Endothelial cell of umbilical vein (primary cell): ENCODE data around the gene DACT1. TPM values are rescaled to one million over a fixed set of nuclear protein-coding genes. Genes with fewer than 3 reads are reported as not detected.

Source experiments
- BruUV-seq: library from RNA; stranded (reverse); fragments of 400-500 nt; replicated peaks from 2 replicates; lab custom pipeline; 2021; lab: Mats Ljungman, UMichigan
- CTCF ChIA-PET: fragments of 300-600, 350-600 bp; sonication (Branson Sonifier 250); formaldehyde crosslinking; loops from one replicate; lab custom pipeline; 2021; ENCODE audit warnings: antibody characterized with exemption, inconsistent platforms; lab: Charles Lee
- POLR2A ChIA-PET: fragments of 300-600, 350-600 bp; sonication (Branson Sonifier 250); formaldehyde crosslinking; loops from one replicate; lab custom pipeline; 2021; ENCODE audit warnings: antibody characterized with exemption, inconsistent platforms; lab: Charles Lee
- DNase-seq: peaks from one replicate; pipeline ENCODE4 v3.0.0-alpha.2; 2011; ENCODE audit warnings: low read depth, low spot score
- FAIRE-seq: peaks from 2 replicates; lab custom pipeline; 2011; peaks lifted over from hg19 to GRCh38; lab: Jason Lieb, UNC
- H2AFZ ChIP-seq: 2 replicates; pipeline ENCODE4 v1.6.0; 2012; ENCODE audit warnings: low read depth, low read length, control low read depth, inconsistent platforms
- H3K27ac ChIP-seq: 2 replicates; pipeline ENCODE4 v1.5.1; 2011; ENCODE audit warnings: low read depth, mild to moderate bottlenecking, control low read depth, low read length, moderate library complexity; ENCODE audit not compliant: insufficient read depth
- H3K27me3 ChIP-seq, 2 experiments: 2 replicates each; pipeline versions ENCODE4 v1.6.0 to v1.6.1; 2011; ENCODE audit warnings: low read length in 2 of 2, mixed read lengths in 1 of 2; ENCODE audit not compliant: control insufficient read depth in 2 of 2, insufficient read depth in 2 of 2
- H3K36me3 ChIP-seq, 2 experiments: 2 replicates in 1 of 2; 3 replicates in 1 of 2; pipeline ENCODE4 v1.5.1; 2011; ENCODE audit warnings: low read length in 2 of 2, mild to moderate bottlenecking in 1 of 2, moderate library complexity in 1 of 2; ENCODE audit not compliant: control insufficient read depth in 2 of 2, insufficient read depth in 2 of 2; ENCODE audit errors: extremely low read depth in 1 of 2
- H3K4me1 ChIP-seq: 3 replicates; pipeline ENCODE4 v1.5.1; 2011; ENCODE audit warnings: mild to moderate bottlenecking, low read length; ENCODE audit not compliant: control insufficient read depth, insufficient read depth; ENCODE audit errors: extremely low read depth
- H3K4me2 ChIP-seq: 2 replicates; pipeline ENCODE4 v1.6.1; 2011; ENCODE audit warnings: low read length, control low read depth, mixed read lengths; ENCODE audit not compliant: insufficient read depth
- H3K4me3 ChIP-seq, 3 experiments: fragments of 200-600 bp in 1 of 3; sonication (generic), shearing (Covaris generic) in 1 of 3; replicated peaks in 1 of 3; 2 replicates each; pipeline ENCODE4 v1.5.1; 2011 to 2016; ENCODE audit warnings: control low read depth in 3 of 3, low read length in 3 of 3, mild to moderate bottlenecking in 2 of 3, inconsistent platforms in 1 of 3, low read depth in 1 of 3, moderate library complexity in 1 of 3; ENCODE audit not compliant: insufficient read depth in 1 of 3
- H3K79me2 ChIP-seq: 2 replicates; pipeline ENCODE4 v1.6.0; 2012; ENCODE audit warnings: low read length, inconsistent platforms; ENCODE audit not compliant: control insufficient read depth, insufficient read depth
- H3K9ac ChIP-seq: replicated peaks from 2 replicates; pipeline ENCODE3; 2011; ENCODE audit warnings: low read length, control low read depth; ENCODE audit not compliant: insufficient read depth; ENCODE audit errors: extremely low read depth
- H3K9me1 ChIP-seq: replicated peaks from 3 replicates; pipeline ENCODE4 v1.6.0; 2011; ENCODE audit warnings: mild to moderate bottlenecking, low read length; ENCODE audit not compliant: control insufficient read depth, insufficient read depth; ENCODE audit errors: extremely low read depth
- H3K9me3 ChIP-seq: replicated peaks from 2 replicates; pipeline ENCODE4 v1.5.1; 2012; ENCODE audit warnings: low read length, inconsistent platforms; ENCODE audit not compliant: control insufficient read depth, insufficient read depth
- H4K20me1 ChIP-seq: replicated peaks from 2 replicates; pipeline ENCODE3; 2011; ENCODE audit warnings: mild to moderate bottlenecking, low read length; ENCODE audit not compliant: control insufficient read depth, insufficient read depth; ENCODE audit errors: extremely low read depth
- EZH2 ChIP-seq: IDR thresholded peaks from 2 replicates; pipeline ENCODE4 v1.6.1; 2012; ENCODE audit warnings: borderline replicate concordance, low read depth, mild to moderate bottlenecking, moderate library complexity, low read length, inconsistent platforms; ENCODE audit not compliant: severe bottlenecking
- FOS ChIP-seq: IDR thresholded peaks from 2 replicates; pipeline ENCODE4 v1.6.1; 2011; ENCODE audit warnings: mild to moderate bottlenecking, low read length, moderate library complexity, borderline replicate concordance; ENCODE audit not compliant: insufficient read depth
- GATA2 ChIP-seq: IDR thresholded peaks from 2 replicates; pipeline ENCODE4 v1.7.0; 2011; ENCODE audit warnings: low read depth, mild to moderate bottlenecking, moderate library complexity, mixed read lengths, low read length; ENCODE audit not compliant: insufficient read length, insufficient read depth
- JUN ChIP-seq: IDR thresholded peaks from 2 replicates; pipeline ENCODE4 v1.6.1; 2011; ENCODE audit warnings: borderline replicate concordance, low read depth; ENCODE audit not compliant: insufficient read length, insufficient read depth
- MAX ChIP-seq: IDR thresholded peaks from 2 replicates; pipeline ENCODE4 v1.6.1; 2011; ENCODE audit not compliant: insufficient read depth, insufficient read length
- MYC ChIP-seq: IDR thresholded peaks from one replicate; pipeline ENCODE4 v1.6.1; 2011; ENCODE audit warnings: mild to moderate bottlenecking, low read depth, low read length
- POLR2A ChIP-seq: IDR thresholded peaks from 2 replicates; pipeline ENCODE4 v1.6.1; 2012; ENCODE audit warnings: low read depth, mild to moderate bottlenecking, control low read depth, low read length
- POLR2AphosphoS5 ChIP-seq: IDR thresholded peaks from 2 replicates; pipeline ENCODE4 v1.6.1; 2012; ENCODE audit warnings: low read depth, mild to moderate bottlenecking, control low read depth, low read length, moderate library complexity; ENCODE audit not compliant: insufficient read depth
- dilution Hi-C: fragments of 300-500 bp; cut with MboI; formaldehyde crosslinking; loops from one replicate; pipeline ENCODE4 v1.15.0; 2019; ENCODE audit warnings: low sequenced_read_pairs; ENCODE audit not compliant: extremely low pct_ligation_motif_present
- intact Hi-C: fragments of 100-400 bp; cut with micrococcal nuclease; formaldehyde crosslinking; loops from one replicate; pipeline ENCODE4 v1.10.0; 2022
- polyA plus RNA-seq, 4 experiments: library from polyadenylated mRNA; depleted of rRNA in 3 of 4; stranded (reverse) in 3 of 4; unstranded in 1 of 4; fragments of >200 nt; gene quantifications; 2 replicates each; pipeline versions ENCODE4 v1.2.1 to v1.2.3, GENCODE V29; 2011 to 2012; ENCODE audit warnings: missing spikeins in 1 of 4
- total RNA-seq: library from RNA; stranded (reverse); gene quantifications from 2 replicates; pipeline ENCODE4 v1.2.3, GENCODE V29; 2021
- TF ChIP-seq, protein P1 (sequence below), 2 donors: IDR thresholded peaks; 1 replicate in 1 of 2; 2 replicates in 1 of 2; pipeline ENCODE4 v1.5.1; 2011; ENCODE audit warnings: low read length in 2 of 2, mild to moderate bottlenecking in 2 of 2, moderate library complexity in 2 of 2, control low read depth in 1 of 2, inconsistent platforms in 1 of 2, low read depth in 1 of 2; ENCODE audit not compliant: insufficient read depth in 1 of 2; ENCODE audit errors: extremely low read depth in 1 of 2

DACT1 gene
- total and polyA plus RNA-seq, 2 donors (not counting 3 experiments of a cell fraction or from before 2014, with no cell fraction given): 0.21 to 0.27 TPM

GRCh38 chr14:58639842-58640484 is 2.2 kb downstream of the DACT1 start:
- peak; percentile 84 for FAIRE-seq
- no peak overlapping the region for H3K4me3 ChIP-seq
- no peak overlapping the region for H2AFZ ChIP-seq
- H3K27ac ChIP-seq: no peak overlapping the region
- no peaks in the 10 kb centered on the region for H4K20me1 ChIP-seq
- dilution Hi-C loops (no loop called here), intact Hi-C loops (loop anchor here (1.0 to 10.0 kb wide), 6 partner anchors 113 to 482 kb away; no protein-coding TSS in a partner anchor)
- BruUV-seq: no TSS peak
- no peak for TF ChIP-seq POLR2A
- no peak for TF ChIP-seq GATA2
- no peak for TF ChIP-seq MYC
- TF ChIP-seq EZH2: no peak
- TF ChIP-seq, protein P1, sequence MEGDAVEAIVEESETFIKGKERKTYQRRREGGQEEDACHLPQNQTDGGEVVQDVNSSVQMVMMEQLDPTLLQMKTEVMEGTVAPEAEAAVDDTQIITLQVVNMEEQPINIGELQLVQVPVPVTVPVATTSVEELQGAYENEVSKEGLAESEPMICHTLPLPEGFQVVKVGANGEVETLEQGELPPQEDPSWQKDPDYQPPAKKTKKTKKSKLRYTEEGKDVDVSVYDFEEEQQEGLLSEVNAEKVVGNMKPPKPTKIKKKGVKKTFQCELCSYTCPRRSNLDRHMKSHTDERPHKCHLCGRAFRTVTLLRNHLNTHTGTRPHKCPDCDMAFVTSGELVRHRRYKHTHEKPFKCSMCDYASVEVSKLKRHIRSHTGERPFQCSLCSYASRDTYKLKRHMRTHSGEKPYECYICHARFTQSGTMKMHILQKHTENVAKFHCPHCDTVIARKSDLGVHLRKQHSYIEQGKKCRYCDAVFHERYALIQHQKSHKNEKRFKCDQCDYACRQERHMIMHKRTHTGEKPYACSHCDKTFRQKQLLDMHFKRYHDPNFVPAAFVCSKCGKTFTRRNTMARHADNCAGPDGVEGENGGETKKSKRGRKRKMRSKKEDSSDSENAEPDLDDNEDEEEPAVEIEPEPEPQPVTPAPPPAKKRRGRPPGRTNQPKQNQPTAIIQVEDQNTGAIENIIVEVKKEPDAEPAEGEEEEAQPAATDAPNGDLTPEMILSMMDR (IDR thresholded peaks at IDR 0.05; ENCODE audit: extremely low read depth in 1 of 2, insufficient read depth in 1 of 2, low read depth in 1 of 2, low read length in 2 of 2): peak; percentile 42 to 53
- no peak for TF ChIP-seq JUN
- no peak for TF ChIP-seq POLR2AphosphoS5
- no peak for TF ChIP-seq MAX
- TF ChIP-seq FOS: no peak
- H3K9ac ChIP-seq: no peak overlapping the region
- H3K27me3 ChIP-seq: peaks cover 19 to 36% of the 10 kb centered on the region in 2 experiments
- no peaks in the 10 kb centered on the region for H3K9me1 ChIP-seq
- no peaks in the 10 kb centered on the region for H3K79me2 ChIP-seq
- H3K4me1 ChIP-seq: peaks cover 8% of the 10 kb centered on the region
- no peak overlapping the region for H3K4me2 ChIP-seq
- ChIA-PET POLR2A (no interaction called here), CTCF (interaction anchor here (1.2 to 8.8 kb wide), 5 partner anchors 128 to 389 kb away, joined by 3 to 93 read pairs (median 3); no protein-coding TSS in a partner anchor)
- H3K36me3 ChIP-seq: no peaks in the 10 kb centered on the region
- no peaks in the 10 kb centered on the region for H3K9me3 ChIP-seq
- DNase-seq: peak; percentile 58
